ENCODE results near the gene ZNF276. TPM values are rescaled to one million over a fixed set of nuclear protein-coding genes. Genes with fewer than 3 reads are reported as not detected.
"Not testable (repeated sequence)": the region's sequence is repeated elsewhere in the genome, so short reads cannot be mapped to it uniquely, and the experiment has no call there.

Gene ZNF276
- polyA plus RNA-seq, 1 donor = 22.1 TPM

- no peak for DNase-seq (ENCODE audit: low read depth)
These were observed 15.2 kb downstream of the ZNF276 start for GRCh38 chr16:89736554-89736953.

DNA sequence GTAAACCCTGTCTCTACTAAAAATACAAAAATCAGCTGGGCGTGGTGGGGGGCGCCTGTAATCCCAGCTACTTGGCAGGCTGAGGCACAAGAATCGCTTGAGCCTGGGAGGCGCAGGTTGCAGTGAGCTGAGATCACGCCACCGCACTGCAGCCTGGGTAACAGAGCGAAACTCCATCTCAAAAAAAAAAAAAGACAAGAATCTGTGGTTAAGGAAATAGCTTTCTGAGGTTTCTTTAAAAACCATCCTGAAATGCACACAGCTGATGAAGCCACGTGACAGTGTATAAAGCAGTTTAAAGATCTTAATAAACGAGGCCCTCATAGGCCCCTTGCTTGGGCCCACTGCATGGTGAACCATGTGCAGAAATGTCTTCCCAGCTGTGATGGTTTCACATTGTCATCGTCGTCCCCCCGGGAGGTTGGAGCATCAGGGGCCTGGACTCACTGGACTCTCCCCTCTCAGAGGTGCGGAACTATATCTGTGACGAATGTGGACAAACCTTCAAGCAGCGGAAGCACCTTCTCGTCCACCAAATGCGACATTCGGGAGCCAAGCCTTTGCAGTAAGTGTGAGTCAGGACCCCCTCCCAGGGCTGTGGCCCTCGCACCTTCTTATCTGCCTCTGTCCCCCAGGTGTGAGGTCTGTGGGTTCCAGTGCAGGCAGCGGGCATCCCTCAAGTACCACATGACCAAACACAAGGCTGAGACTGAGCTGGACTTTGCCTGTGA, 16.2 kb downstream of the ZNF276 start:
- DNase-seq (ENCODE audit: low read depth) = no peak

DNA sequence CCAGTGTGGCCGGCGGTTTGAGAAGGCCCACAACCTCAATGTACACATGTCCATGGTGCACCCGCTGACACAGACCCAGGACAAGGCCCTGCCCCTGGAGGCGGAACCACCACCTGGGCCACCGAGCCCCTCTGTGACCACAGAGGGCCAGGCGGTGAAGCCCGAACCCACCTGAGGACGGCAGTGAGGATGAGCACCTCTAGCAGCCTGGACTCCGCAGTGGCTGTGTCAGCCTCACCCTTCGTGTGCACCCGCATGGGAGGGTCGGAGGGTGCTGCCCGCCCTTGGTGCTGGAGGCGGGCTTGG, 16.7 kb downstream of the ZNF276 start:
- no peak for DNase-seq (ENCODE audit: low read depth)

DNA sequence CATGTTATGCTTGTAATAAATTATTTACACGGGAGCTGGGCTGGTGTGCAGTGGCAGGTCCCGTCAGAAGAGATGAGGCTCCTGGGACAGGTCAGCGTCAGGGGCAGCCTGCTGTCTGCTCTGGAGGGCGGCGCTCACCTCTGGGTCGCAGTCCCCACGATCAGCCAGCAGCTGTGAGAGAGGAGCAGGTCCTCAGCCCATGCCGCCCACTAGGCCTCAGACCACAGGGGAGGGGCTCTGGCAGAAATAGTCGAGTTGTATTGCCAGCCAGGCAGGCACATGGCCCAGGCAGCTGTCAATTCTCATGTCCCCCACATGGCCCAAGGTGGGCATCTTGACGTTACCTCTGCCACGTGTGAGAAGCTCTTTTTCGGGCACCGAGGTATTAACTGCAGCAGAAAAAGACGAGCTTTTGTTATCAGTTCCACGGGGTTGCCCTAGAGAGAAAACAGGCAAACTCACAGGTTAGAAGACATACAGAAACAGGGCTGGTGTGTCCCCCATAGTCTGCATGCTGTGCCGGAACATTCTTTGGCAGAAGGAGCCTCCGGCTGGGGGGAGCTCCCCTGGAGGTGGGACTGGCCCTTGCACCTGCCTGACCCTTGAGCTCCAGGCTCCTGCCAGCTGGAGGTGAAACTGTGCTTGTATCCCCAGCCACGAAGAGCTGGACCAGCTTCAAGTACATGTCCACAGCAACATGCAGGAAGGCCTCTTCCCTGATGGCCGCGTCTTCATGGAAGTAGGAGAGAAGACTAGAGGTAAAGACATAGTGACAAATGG, 17.4 kb downstream of the ZNF276 start:
- DNase-seq (ENCODE audit: low read depth) = no peak

DNA sequence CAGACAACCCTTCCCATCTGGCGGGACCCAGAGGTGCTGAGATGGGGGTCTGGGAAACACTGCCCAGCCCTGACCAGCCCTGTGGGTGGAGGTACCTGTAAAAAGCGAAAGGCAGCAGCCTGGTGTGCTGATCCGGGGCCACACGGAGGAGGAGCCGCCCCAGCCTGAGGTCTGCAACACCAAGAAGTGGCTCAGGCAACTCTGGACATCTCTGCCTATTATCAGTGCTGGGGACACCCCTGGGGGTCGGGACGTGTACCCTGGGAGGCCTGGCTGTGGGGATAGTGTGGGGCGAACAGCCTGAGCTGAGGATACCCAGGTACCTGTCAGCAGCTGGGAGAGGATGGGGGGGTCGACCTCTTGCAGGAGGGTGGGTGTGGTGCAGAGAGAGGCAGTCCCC, 18.0 kb downstream of the ZNF276 start:
- no peak for DNase-seq (ENCODE audit: low read depth)

- DNase-seq (ENCODE audit: low read depth) = no peak
These were observed 20.1 kb downstream of the ZNF276 start for GRCh38 chr16:89741342-89742014.

- no peak for DNase-seq (ENCODE audit: low read depth)
These were observed 21.6 kb downstream of the ZNF276 start for GRCh38 chr16:89742948-89743347.

GRCh38 chr16:89744813-89745212, 23.5 kb downstream of the ZNF276 start:
- no peak for DNase-seq (ENCODE audit: low read depth)

DNA sequence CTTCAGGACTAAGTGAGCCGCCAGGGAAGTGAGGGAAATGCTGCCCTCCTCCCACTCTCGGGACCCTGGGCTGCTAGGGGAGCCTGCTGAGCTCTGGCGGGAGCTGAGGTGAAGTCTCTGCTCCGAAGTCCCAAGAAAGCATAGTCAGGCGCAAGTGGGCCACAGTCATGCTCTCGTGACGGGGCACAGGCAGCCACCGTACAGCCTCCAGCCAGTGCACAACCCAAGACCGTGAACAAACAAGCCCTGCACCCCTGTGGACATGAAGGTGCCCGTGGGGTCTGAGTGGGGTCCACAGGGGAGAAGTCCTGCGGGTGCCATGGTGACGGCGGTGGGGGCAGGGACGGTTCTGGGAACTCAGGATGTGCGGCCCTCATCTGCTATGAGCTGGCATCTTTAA, 24.7 kb downstream of the ZNF276 start:
- DNase-seq (ENCODE audit: low read depth) = no peak

DNA sequence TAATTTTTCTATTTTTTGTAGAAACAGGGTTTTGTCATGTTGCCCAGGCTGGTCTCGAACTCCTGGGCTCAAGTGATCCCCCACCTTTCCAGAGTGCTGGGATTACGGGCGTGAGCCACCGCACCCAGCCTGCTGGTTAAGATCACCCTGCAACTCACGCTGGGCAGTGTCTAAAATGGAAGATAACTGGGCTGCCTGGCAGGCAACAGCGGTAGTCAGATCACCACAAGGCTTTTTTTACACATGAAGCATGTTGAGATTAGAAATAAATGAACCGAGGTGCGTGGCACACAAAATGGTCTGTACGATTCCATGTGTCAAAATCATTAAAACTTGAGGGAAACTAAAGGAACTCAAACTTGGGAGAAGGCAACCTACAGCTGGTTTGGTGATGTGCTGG, 26.7 kb downstream of the ZNF276 start:
- DNase-seq (ENCODE audit: low read depth) = no peak

- DNase-seq (ENCODE audit: low read depth) = no peak
These were observed 27.6 kb downstream of the ZNF276 start for GRCh38 chr16:89748921-89749320.

GRCh38 chr16:89749637-89750036, 28.3 kb downstream of the ZNF276 start:
- no peak for DNase-seq (ENCODE audit: low read depth)

DNA sequence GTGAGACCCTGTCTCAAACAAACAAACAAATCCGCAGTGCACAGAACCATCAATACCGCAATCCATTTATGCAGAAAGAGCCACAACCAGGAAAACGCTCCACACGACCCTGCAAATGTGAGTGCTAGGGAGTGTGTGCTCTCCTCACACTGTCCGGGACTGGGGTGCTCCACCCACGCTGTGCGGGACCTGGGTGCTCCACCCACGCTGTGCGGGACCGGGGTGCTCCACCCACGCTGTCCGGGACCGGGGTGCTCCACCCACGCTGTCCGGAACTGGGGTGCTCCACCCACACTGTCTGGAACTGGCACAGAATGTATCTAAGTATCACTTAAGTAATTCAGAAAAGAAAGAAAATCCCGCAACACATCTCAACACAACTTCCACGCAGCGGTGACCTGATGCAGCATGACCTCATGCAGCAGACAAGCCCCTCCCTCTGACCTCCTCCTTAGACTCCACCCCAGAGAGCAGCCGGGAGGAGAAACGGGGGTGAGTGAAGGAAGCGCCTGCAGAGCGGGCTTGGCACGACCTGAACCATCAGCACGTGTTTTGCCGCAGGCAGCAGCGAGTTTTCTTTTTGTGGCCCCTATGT, 38.5 kb downstream of the ZNF276 start:
- no peak for DNase-seq (ENCODE audit: low read depth)

GRCh38 chr16:89761304-89761922, 40.1 kb downstream of the ZNF276 start:
- DNase-seq (ENCODE audit: low read depth) = no peak

GRCh38 chr16:89764711-89765201, 43.4 kb downstream of the ZNF276 start:
- peak; percentile 19 for DNase-seq (ENCODE audit: low read depth)

GRCh38 chr16:89765292-89765830, 44.0 kb downstream of the ZNF276 start:
- DNase-seq (ENCODE audit: low read depth) = no peak

GRCh38 chr16:89770367-89770766, 49.0 kb downstream of the ZNF276 start:
- no peak for DNase-seq (ENCODE audit: low read depth)

GRCh38 chr16:89775223-89775622, 53.9 kb downstream of the ZNF276 start:
- DNase-seq (ENCODE audit: low read depth) = no peak

DNA sequence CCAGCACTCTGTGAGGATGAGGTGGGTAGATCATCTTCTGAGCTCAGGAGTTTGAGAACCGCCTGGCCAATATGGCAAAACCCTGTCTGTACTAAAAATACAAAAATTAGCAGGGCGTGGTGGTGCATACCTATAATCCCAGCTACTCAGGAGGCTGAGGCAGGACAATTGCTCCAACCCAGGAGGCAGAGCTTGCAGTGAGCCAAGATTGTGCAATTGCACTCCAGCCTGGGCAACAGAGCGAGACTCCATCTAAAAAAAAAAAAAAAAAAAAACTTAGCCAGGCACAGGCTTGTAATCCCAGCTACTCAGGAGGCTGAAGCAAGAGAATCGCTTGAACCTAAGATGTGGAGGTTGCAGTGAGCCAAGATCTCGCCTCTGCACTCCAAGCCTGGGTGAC, 56.9 kb downstream of the ZNF276 start:
- DNase-seq (ENCODE audit: low read depth) = not testable (repeated sequence)

- no peak for DNase-seq (ENCODE audit: low read depth)
These were observed 58.0 kb downstream of the ZNF276 start for GRCh38 chr16:89779231-89779908.

DNA sequence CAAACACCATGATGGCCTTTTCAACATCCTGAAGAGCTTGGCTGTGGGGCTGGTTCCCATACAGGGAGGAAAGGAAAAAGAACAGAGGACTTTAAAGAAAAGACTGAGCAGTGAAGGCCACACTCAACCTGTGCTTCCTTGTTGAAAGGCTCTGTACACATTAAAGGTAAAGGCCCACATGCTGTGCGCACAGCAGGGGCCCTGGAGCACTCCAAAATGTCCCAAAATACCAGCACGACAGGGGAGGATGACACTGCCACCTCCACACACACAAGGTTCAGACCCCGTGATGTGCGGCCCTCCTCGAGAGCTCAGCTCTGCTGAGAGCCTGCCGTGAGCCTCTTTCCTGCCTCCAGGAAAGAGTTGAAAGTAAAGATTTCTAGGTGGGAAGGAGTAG, 58.6 kb downstream of the ZNF276 start:
- DNase-seq (ENCODE audit: low read depth) = no peak
